HG02759 (cell line): ENCODE measurements around the gene STAT4.

Experiments used
- ATAC-seq: cut with Tn5 transposase; IDR thresholded peaks from one replicate; pipeline ENCODE4 v1.9.1; 2021; ENCODE audit warnings: mild to moderate bottlenecking, moderate library complexity; ENCODE audit not compliant: unreplicated experiment

STAT4 gene

GRCh38 chr2:191050640-191050987, 100.2 kb downstream of the STAT4 start:
- ATAC-seq: no peak

- peak; percentile 79 for ATAC-seq
Observed at GRCh38 chr2:191049728-191050639, 100.8 kb downstream of the STAT4 start.

- no peak for ATAC-seq
Observed at GRCh38 chr2:191048073-191048472, 102.7 kb downstream of the STAT4 start.

- ATAC-seq: no peak
Observed at GRCh38 chr2:191045141-191045540, 105.7 kb downstream of the STAT4 start.

GRCh38 chr2:191043438-191043837, 107.4 kb downstream of the STAT4 start:
- ATAC-seq: no peak

GRCh38 chr2:191041418-191042161, 109.2 kb downstream of the STAT4 start:
- ATAC-seq: no peak

- no peak for ATAC-seq
Observed at GRCh38 chr2:191039616-191040015, 111.2 kb downstream of the STAT4 start.

GRCh38 chr2:191038741-191039140, 112.1 kb downstream of the STAT4 start:
- no peak for ATAC-seq

GRCh38 chr2:191038241-191038725, 112.5 kb downstream of the STAT4 start:
- ATAC-seq: no peak

GRCh38 chr2:191037351-191037750, 113.4 kb downstream of the STAT4 start:
- ATAC-seq: no peak

- ATAC-seq: no peak
Observed at GRCh38 chr2:191036363-191036762, 114.4 kb downstream of the STAT4 start.

GRCh38 chr2:191032588-191033429, 118.0 kb downstream of the STAT4 start:
- no peak for ATAC-seq

GRCh38 chr2:191031256-191031655, 119.5 kb downstream of the STAT4 start:
- no peak for ATAC-seq

GRCh38 chr2:191030521-191031154, 120.2 kb downstream of the STAT4 start:
- ATAC-seq: peak; percentile 94

GRCh38 chr2:191029280-191029950, 121.4 kb downstream of the STAT4 start:
- ATAC-seq: no peak

- no peak for ATAC-seq
Observed at GRCh38 chr2:191026377-191026776, 124.4 kb downstream of the STAT4 start.

- ATAC-seq: no peak
Observed at GRCh38 chr2:191025135-191025534, 125.7 kb downstream of the STAT4 start.

- no peak for ATAC-seq
Observed at GRCh38 chr2:191023235-191023679, 127.5 kb downstream of the STAT4 start.

GRCh38 chr2:191020742-191021381, 129.9 kb downstream of the STAT4 start:
- peak; percentile 22 for ATAC-seq
